A673 (cell line): ENCODE data around the gene ARFRP1. TPM values are rescaled to one million over a fixed set of nuclear protein-coding genes. Genes with fewer than 3 reads are reported as not detected.
"Not testable (repeated sequence)": the region's sequence is repeated elsewhere in the genome, so short reads cannot be mapped to it uniquely, and the experiment has no call there.

Experiments
- BruUV-seq: library from RNA; stranded (reverse); fragments of 400-500 nt; replicated peaks from 2 replicates; lab custom pipeline; 2021; lab: Mats Ljungman, UMichigan
- CTCF ChIA-PET: fragments of 300-600 bp; sonication (Branson Sonifier 250); formaldehyde crosslinking; loops from one replicate; lab custom pipeline; 2022; ENCODE audit warnings: antibody characterized with exemption; lab: Charles Lee
- POLR2A ChIA-PET: fragments of 300-600 bp; sonication (Branson Sonifier 250); formaldehyde crosslinking; loops from one replicate; lab custom pipeline; 2022; ENCODE audit warnings: antibody characterized with exemption; ENCODE audit not compliant: low non-redundant PET; lab: Charles Lee
- DNase-seq: peaks from one replicate; pipeline ENCODE4 v3.0.0-alpha.2; 2015; ENCODE audit warnings: low spot score
- H3K27ac ChIP-seq: fragments of 200-600 bp; sonication (generic); 2 replicates; pipeline ENCODE4 v1.5.1; 2016; ENCODE audit warnings: mixed run types, low read depth, mild to moderate bottlenecking, mixed read lengths, antibody characterized with exemption, low read length; ENCODE audit not compliant: poor library complexity, severe bottlenecking
- H3K27me3 ChIP-seq: fragments of 200-600 bp; sonication (generic); replicated peaks from 2 replicates; pipeline ENCODE4 v1.6.1; 2017; ENCODE audit warnings: mixed run types, low read depth, mild to moderate bottlenecking, mixed read lengths, antibody characterized with exemption, low read length; ENCODE audit not compliant: insufficient read depth, poor library complexity
- H3K36me3 ChIP-seq: fragments of 200-600 bp; sonication (generic); 2 replicates; pipeline ENCODE4 v1.6.1; 2016; ENCODE audit warnings: mixed run types, mild to moderate bottlenecking, mixed read lengths, antibody characterized with exemption, low read length; ENCODE audit not compliant: insufficient read depth, poor library complexity, severe bottlenecking
- H3K4me1 ChIP-seq: fragments of 200-600 bp; sonication (generic); 2 replicates; pipeline ENCODE4 v1.6.1; 2017; ENCODE audit warnings: mixed run types, mild to moderate bottlenecking, mixed read lengths, antibody characterized with exemption, low read length; ENCODE audit not compliant: insufficient read depth, poor library complexity, severe bottlenecking
- H3K4me3 ChIP-seq: fragments of 200-600 bp; sonication (generic); 2 replicates; pipeline ENCODE4 v1.5.1; 2016; ENCODE audit warnings: low read depth, mixed run types, mild to moderate bottlenecking, mixed read lengths, low read length; ENCODE audit not compliant: poor library complexity, severe bottlenecking
- H3K9me3 ChIP-seq: fragments of 200-600 bp; sonication (generic); 2 replicates; pipeline ENCODE4 v1.6.1; 2016; ENCODE audit warnings: mixed run types, low read depth, mild to moderate bottlenecking, mixed read lengths, antibody characterized with exemption, low read length; ENCODE audit not compliant: poor library complexity, severe bottlenecking
- CTCF ChIP-seq: fragments of 300-800, 200-600 bp; sonication (generic); conservative IDR thresholded peaks from 2 replicates; pipeline ENCODE4 v1.5.1; 2017; ENCODE audit warnings: low read depth, mild to moderate bottlenecking, antibody characterized with exemption, low read length, moderate library complexity, mixed read lengths
- EZH2 ChIP-seq: fragments of 200-600 bp; sonication (generic); IDR thresholded peaks from 2 replicates; pipeline ENCODE4 v1.6.1; 2017; ENCODE audit warnings: borderline replicate concordance, low read depth, mild to moderate bottlenecking, mixed read lengths, antibody characterized with exemption, low read length; ENCODE audit not compliant: poor library complexity, severe bottlenecking
- intact Hi-C: fragments of 100-400 bp; cut with micrococcal nuclease; formaldehyde crosslinking; loops from one replicate; pipeline ENCODE4 v1.10.0; 2022; ENCODE audit not compliant: unreplicated experiment
- total RNA-seq: library from RNA; stranded (reverse); gene quantifications from 2 replicates; pipeline ENCODE4 v1.2.3, GENCODE V29; 2021

The ARFRP1 gene
- total RNA-seq, 1 experiment from 2014 or later: 41.1 TPM

GRCh38 chr20:63733117-63733516 lies 25.3 kb upstream of the ARFRP1 start:
- BruUV-seq: no TSS peak
- Histone ChIP-seq H3K36me3 (peaks cover 8% of the 10 kb centered on the region), H3K4me1 (no peaks in the 10 kb centered on the region), H3K9me3 (no peaks in the 10 kb centered on the region), H3K27me3 (no peaks in the 10 kb centered on the region), H3K27ac (no peak overlapping the region), H3K4me3 (no peak overlapping the region)
- CTCF ChIA-PET: no interaction called here
- no peak for DNase-seq
- intact Hi-C loops: no loop called here
- TF ChIP-seq EZH2 (no peak), CTCF (no peak)
- POLR2A ChIA-PET: no interaction called here

GRCh38 chr20:63732118-63733095 lies 24.6 kb upstream of the ARFRP1 start:
- DNase-seq: no peak
- intact Hi-C loops: no loop called here
- Histone ChIP-seq H3K9me3 (no peaks in the 10 kb centered on the region), H3K36me3 (peaks cover 8% of the 10 kb centered on the region), H3K27ac (no peak overlapping the region), H3K27me3 (no peaks in the 10 kb centered on the region), H3K4me3 (no peak overlapping the region), H3K4me1 (no peaks in the 10 kb centered on the region)
- no TSS peak for BruUV-seq
- POLR2A ChIA-PET: no interaction called here
- CTCF ChIA-PET: no interaction called here
- no peak for TF ChIP-seq CTCF
- no peak for TF ChIP-seq EZH2

GRCh38 chr20:63731410-63731809 lies 23.6 kb upstream of the ARFRP1 start:
- Histone ChIP-seq H3K27me3 (no peaks in the 10 kb centered on the region), H3K36me3 (peaks cover 8% of the 10 kb centered on the region), H3K9me3 (no peaks in the 10 kb centered on the region), H3K4me3 (no peak overlapping the region), H3K27ac (no peak overlapping the region), H3K4me1 (no peaks in the 10 kb centered on the region)
- CTCF ChIA-PET: no interaction called here
- BruUV-seq: no TSS peak
- TF ChIP-seq CTCF (no peak), EZH2 (no peak)
- intact Hi-C loops: no loop called here
- no peak for DNase-seq
- POLR2A ChIA-PET: no interaction called here

DNA sequence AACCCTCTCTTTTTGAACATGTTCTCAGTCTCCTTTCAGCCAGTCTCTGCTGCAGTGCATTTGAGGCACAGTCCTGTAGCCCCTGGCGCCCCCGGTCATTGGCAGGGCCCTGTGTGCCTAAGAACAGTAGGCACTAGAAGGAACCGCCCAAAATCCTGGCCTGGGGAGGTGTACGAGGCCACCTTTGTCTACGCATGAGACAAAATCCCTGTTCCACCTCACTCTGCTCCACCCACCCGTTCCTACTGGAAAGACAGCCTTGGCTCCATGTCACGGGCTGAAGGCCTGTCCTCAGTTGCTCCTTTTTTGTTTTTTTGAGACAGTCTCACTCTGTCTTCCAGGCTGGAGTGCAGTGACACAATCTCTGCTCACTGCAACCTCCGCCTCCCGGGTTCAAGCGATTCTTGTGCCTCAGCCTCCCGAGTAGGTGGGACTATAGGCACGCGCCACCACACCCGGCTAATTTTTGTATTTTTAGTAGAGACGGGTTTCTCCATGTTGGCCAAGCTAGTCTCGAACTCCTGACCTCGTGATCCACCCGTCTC lies 22.5 kb upstream of the ARFRP1 start:
- POLR2A ChIA-PET, DNase-seq, H3K27me3 ChIP-seq, H3K27ac ChIP-seq, BruUV-seq, intact Hi-C loops, H3K4me1 ChIP-seq, CTCF ChIA-PET, H3K36me3 ChIP-seq, H3K4me3 ChIP-seq, H3K9me3 ChIP-seq: not testable (repeated sequence)

- H3K4me3 ChIP-seq, BruUV-seq, intact Hi-C loops: not testable (repeated sequence)
Observed at GRCh38 chr20:63722967-63723622, 15.3 kb upstream of the ARFRP1 start.

More at GRCh38 chr20:63722967-63723622, 15.3 kb upstream of the ARFRP1 start:
- POLR2A ChIA-PET: interaction anchor here (0.6 kb wide), 1 partner anchor 69 kb away, joined by 4 read pairs; no protein-coding TSS in a partner anchor
- CTCF ChIA-PET, H3K4me1 ChIP-seq, H3K27me3 ChIP-seq, DNase-seq, H3K27ac ChIP-seq: not testable (repeated sequence)
- Histone ChIP-seq H3K36me3 (peaks cover 21% of the 10 kb centered on the region), H3K9me3 (peaks cover 17% of the 10 kb centered on the region)
